HG03457 (cell line): ENCODE data around the gene ITGAL.
"Not testable (repeated sequence)": the region's sequence is repeated elsewhere in the genome, so short reads cannot be mapped to it uniquely, and the experiment has no call there.

Source experiments
- ATAC-seq: cut with Tn5 transposase; IDR thresholded peaks from one replicate; pipeline ENCODE4 v1.9.1; 2021; ENCODE audit warnings: moderate number of reproducible peaks; ENCODE audit not compliant: unreplicated experiment

Gene ITGAL

GRCh38 chr16:30526137-30526822, 53.7 kb downstream of the ITGAL start, which contains the start of gene ZNF768:
TSS of gene ZNF768 (minus strand) at chr16:30526566. CDS start at chr16:30526413, 153 bp downstream.
- ATAC-seq, result no peak

- peak; percentile 64 for ATAC-seq
Observed at GRCh38 chr16:30526823-30527634, 54.5 kb downstream of the ITGAL start.

GRCh38 chr16:30527635-30528178, 55.2 kb downstream of the ITGAL start:
- no peak for ATAC-seq

- ATAC-seq, result no peak
Observed at GRCh38 chr16:30528799-30529457, 56.4 kb downstream of the ITGAL start.

- ATAC-seq, result no peak
Observed at GRCh38 chr16:30530163-30531037, 57.9 kb downstream of the ITGAL start.

- ATAC-seq, result no peak
Observed at GRCh38 chr16:30532285-30533145, 60.0 kb downstream of the ITGAL start.

- no peak for ATAC-seq
Observed at GRCh38 chr16:30533146-30533522, 60.6 kb downstream of the ITGAL start.

GRCh38 chr16:30533748-30534367, 61.3 kb downstream of the ITGAL start:
- peak; percentile 9 for ATAC-seq

GRCh38 chr16:30534368-30535105, 62.0 kb downstream of the ITGAL start, which contains the start of gene ZNF747:
TSS of gene ZNF747 (minus strand) at chr16:30534858. CDS start at chr16:30534679, 179 bp downstream.
- peak; percentile 40 for ATAC-seq

GRCh38 chr16:30535106-30535776, 62.7 kb downstream of the ITGAL start:
- no peak for ATAC-seq

- ATAC-seq, result no peak
Observed at GRCh38 chr16:30535777-30536190, 63.2 kb downstream of the ITGAL start.

- not testable (repeated sequence) for ATAC-seq
Observed at GRCh38 chr16:30536391-30537024, 64.0 kb downstream of the ITGAL start.

- ATAC-seq, result no peak
Observed at GRCh38 chr16:30539000-30539964, 66.7 kb downstream of the ITGAL start.

GRCh38 chr16:30539986-30540526, 67.5 kb downstream of the ITGAL start:
- ATAC-seq, result not testable (repeated sequence)

- ATAC-seq, result not testable (repeated sequence)
Observed at GRCh38 chr16:30540916-30541464, 68.4 kb downstream of the ITGAL start.
